Measurements from ENCODE around the gene ARHGEF25. TPM values are rescaled to one million over a fixed set of nuclear protein-coding genes. Genes with fewer than 3 reads are reported as not detected.
A peak's percentile ranks its signal among the peaks of the same experiment; 100 is the strongest.
"Not testable (repeated sequence)": the region's sequence is repeated elsewhere in the genome, so short reads cannot be mapped to it uniquely, and the experiment has no call there.

Gene ARHGEF25
- total RNA-seq, 1 donor from 2014 or later: 18.4 TPM

- DNase-seq (ENCODE audit: low spot score, unreplicated experiment): no peak
- Mint-ChIP-seq H3K4me3 (ENCODE audit: low read depth) (no peak overlapping the region), H3K4me1 (ENCODE audit: low read depth) (no peaks in the 10 kb centered on the region), H3K9me3 (ENCODE audit: low read depth) (no peaks in the 10 kb centered on the region), H3K27me3 (peaks cover 79% of the 10 kb centered on the region), H3K36me3 (ENCODE audit: insufficient read depth) (no peaks in the 10 kb centered on the region), H3K27ac (no peak overlapping the region)
- no peak for TF ChIP-seq CTCF (IDR thresholded peaks at IDR 0.05; ENCODE audit: unreplicated experiment)
These were observed 19.7 kb downstream of the ARHGEF25 start for GRCh38 chr12:57630891-57631433.

DNA sequence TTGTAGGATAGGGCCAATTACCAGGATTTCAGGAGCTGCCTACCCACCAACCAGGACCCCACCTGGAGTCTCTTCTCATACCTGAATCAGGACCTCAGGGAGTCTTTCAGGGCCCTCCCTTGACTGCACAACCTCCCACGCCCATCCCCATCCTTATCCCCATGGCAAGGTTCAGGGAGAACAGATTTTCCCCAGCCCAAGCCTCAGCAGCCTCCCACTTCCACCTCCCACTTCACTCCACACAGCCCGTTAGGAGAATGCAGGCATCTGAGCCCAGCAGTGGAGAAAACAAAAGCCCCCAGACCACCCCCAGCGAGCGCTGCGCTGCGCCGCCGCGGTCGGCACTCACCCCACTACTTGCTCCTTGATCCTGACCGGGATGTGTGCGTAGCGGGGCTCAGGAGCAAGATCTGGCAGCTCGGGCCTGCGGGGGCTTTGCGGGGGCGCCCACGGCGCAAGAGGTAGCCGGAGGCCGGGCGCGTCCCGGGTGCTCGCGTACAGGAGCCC, 20.4 kb downstream of the ARHGEF25 start:
- Mint-ChIP-seq H3K27me3 (peaks cover 72% of the 10 kb centered on the region), H3K27ac (no peak overlapping the region)
- no peak for DNase-seq (ENCODE audit: low spot score, unreplicated experiment)

GRCh38 chr12:57632073-57632957, 21.1 kb downstream of the ARHGEF25 start:
- no peak for DNase-seq (ENCODE audit: low spot score, unreplicated experiment)
- no peak for TF ChIP-seq CTCF (IDR thresholded peaks at IDR 0.05; ENCODE audit: unreplicated experiment)
- H3K4me1 Mint-ChIP-seq (ENCODE audit: low read depth): no peaks in the 10 kb centered on the region

More for the DNA sequence above, 20.4 kb downstream of the ARHGEF25 start:
- Mint-ChIP-seq H3K4me1 (ENCODE audit: low read depth) (no peaks in the 10 kb centered on the region), H3K9me3 (ENCODE audit: low read depth) (no peaks in the 10 kb centered on the region), H3K4me3 (ENCODE audit: low read depth) (no peak overlapping the region), H3K36me3 (ENCODE audit: insufficient read depth) (no peaks in the 10 kb centered on the region)
- TF ChIP-seq CTCF (IDR thresholded peaks at IDR 0.05; ENCODE audit: unreplicated experiment): no peak

DNA sequence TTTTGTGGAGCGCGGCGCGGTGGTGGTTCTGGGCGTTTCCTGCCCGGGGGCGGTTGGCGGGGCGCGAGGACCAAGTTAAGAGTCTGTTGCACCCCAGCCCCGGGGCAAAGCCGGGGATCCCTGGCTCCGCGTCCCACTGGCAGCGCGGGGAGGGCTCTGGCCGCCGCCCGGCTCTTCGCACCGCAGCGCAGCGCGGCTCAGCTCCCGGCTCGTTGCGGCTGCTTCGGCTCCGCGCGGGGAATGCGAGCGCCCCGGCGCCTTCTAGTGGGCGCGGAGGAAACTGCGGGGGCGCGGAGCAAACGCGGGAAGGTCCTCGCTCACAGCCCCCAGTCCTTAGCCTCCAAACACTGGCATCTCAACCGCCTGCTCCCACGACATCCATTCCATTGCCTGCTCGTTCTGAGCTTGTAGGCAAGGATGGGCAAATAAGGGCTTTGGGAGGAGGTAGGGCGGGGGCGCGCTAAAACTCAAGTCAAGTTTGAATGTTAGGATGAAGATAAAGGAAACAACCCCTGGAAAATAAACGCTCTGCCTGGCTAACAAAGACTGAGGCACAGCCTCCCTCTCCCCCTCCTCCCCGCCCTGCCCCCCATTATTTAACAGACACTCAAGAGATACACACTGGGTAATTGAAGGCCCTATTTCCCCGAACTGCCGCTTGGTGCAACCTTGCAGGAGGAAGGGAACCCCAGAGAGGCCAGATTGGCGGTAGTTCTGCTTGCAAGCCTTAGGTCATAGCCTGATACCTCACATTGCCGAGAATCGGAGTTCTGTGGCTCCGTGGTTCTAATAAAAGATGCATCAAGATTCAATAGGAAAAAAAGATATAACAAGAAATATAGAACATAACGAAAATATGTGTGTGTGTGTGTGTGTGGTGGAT, 22.0 kb downstream of the ARHGEF25 start, which contains the start of gene B4GALNT1:
TSS of gene B4GALNT1 (minus strand) at position 244 of the 883 bp plus-strand sequence. CDS start 1,069 bp downstream, outside the sequence.
- H3K27ac Mint-ChIP-seq: no peak within 1 kb of the TSS
- no peaks in the 10 kb centered on the region for H3K9me3 Mint-ChIP-seq (ENCODE audit: low read depth)
- H3K36me3 Mint-ChIP-seq (ENCODE audit: insufficient read depth): no peaks in the 10 kb centered on the region
- H3K4me3 Mint-ChIP-seq (ENCODE audit: low read depth): peak within 1 kb of the TSS; percentile 40
- no peaks in the 10 kb centered on the region for H3K4me1 Mint-ChIP-seq (ENCODE audit: low read depth)
- H3K27me3 Mint-ChIP-seq: peaks cover 70% of the 10 kb centered on the region
- TF ChIP-seq CTCF (IDR thresholded peaks at IDR 0.05; ENCODE audit: unreplicated experiment): peak; percentile 85
- DNase-seq (ENCODE audit: low spot score, unreplicated experiment): peak; percentile 65

More at GRCh38 chr12:57632073-57632957, 21.1 kb downstream of the ARHGEF25 start:
- Mint-ChIP-seq H3K36me3 (ENCODE audit: insufficient read depth) (no peaks in the 10 kb centered on the region), H3K27me3 (peaks cover 69% of the 10 kb centered on the region), H3K9me3 (ENCODE audit: low read depth) (no peaks in the 10 kb centered on the region), H3K4me3 (ENCODE audit: low read depth) (peak overlapping the region; percentile 40), H3K27ac (no peak overlapping the region)

- H3K36me3 Mint-ChIP-seq (ENCODE audit: insufficient read depth); DNase-seq (ENCODE audit: low spot score, unreplicated experiment); H3K9me3 Mint-ChIP-seq (ENCODE audit: low read depth); H3K27ac Mint-ChIP-seq; H3K4me3 Mint-ChIP-seq (ENCODE audit: low read depth); H3K4me1 Mint-ChIP-seq (ENCODE audit: low read depth): not testable (repeated sequence)
- peaks cover 63% of the 10 kb centered on the region for H3K27me3 Mint-ChIP-seq
These were observed 25.5 kb downstream of the ARHGEF25 start for GRCh38 chr12:57636731-57637130.

All from progenitor cell of endocrine pancreas (in vitro differentiated cells).